PC-9 (cell line): ENCODE data around the gene CSF1R. TPM values are rescaled to one million over a fixed set of nuclear protein-coding genes. Genes with fewer than 3 reads are reported as not detected.

Experiments
- BruUV-seq: library from RNA; stranded (reverse); fragments of 400-500 nt; replicated peaks from 2 replicates; lab custom pipeline; 2021; lab: Mats Ljungman, UMichigan
- CTCF ChIA-PET: fragments of 300-600 bp; sonication (Branson Sonifier 250); formaldehyde crosslinking; loops from one replicate; lab custom pipeline; 2022; ENCODE audit warnings: antibody characterized with exemption; lab: Charles Lee
- POLR2A ChIA-PET: fragments of 300-600 bp; sonication (Branson Sonifier 250); formaldehyde crosslinking; loops from one replicate; lab custom pipeline; 2022; ENCODE audit warnings: antibody characterized with exemption; ENCODE audit not compliant: unreplicated experiment; lab: Charles Lee
- DNase-seq, 2 experiments: peaks; one replicate each; pipeline versions ENCODE4 v3.0.0 to v3.0.0-alpha.2; 2015 to 2022; ENCODE audit warnings: mixed read lengths in 1 of 2
- H2AFZ ChIP-seq: fragments of 200-600 bp; sonication (generic); 2 replicates; pipeline ENCODE4 v1.8.1; 2017; ENCODE audit warnings: antibody characterized with exemption
- H3F3A ChIP-seq: fragments of 200-600 bp; sonication (generic); 2 replicates; pipeline ENCODE4 v1.8.1; 2017; ENCODE audit warnings: antibody characterized with exemption, mild to moderate bottlenecking, low read depth; ENCODE audit not compliant: insufficient read depth
- H3K27ac ChIP-seq: fragments of 200-600 bp; sonication (generic); 2 replicates; pipeline ENCODE4 v1.6.1; 2016; ENCODE audit warnings: mixed run types
- H3K27me3 ChIP-seq: fragments of 200-600 bp; sonication (generic); 2 replicates; pipeline ENCODE4 v1.6.1; 2016; ENCODE audit warnings: low read depth, mixed run types; ENCODE audit not compliant: insufficient read depth
- H3K36me3 ChIP-seq: fragments of 200-600 bp; sonication (generic); 2 replicates; pipeline ENCODE4 v1.6.1; 2016; ENCODE audit warnings: low read depth, mixed run types
- H3K4me1 ChIP-seq: fragments of 200-600 bp; sonication (generic); replicated peaks from 2 replicates; pipeline ENCODE4 v1.6.1; 2016; ENCODE audit warnings: mixed run types; ENCODE audit not compliant: insufficient read depth
- H3K4me2 ChIP-seq: fragments of 200-600 bp; sonication (generic); 2 replicates; pipeline ENCODE4 v1.6.1; 2017; ENCODE audit warnings: mixed run types
- H3K4me3 ChIP-seq: fragments of 200-600 bp; sonication (generic); 2 replicates; pipeline ENCODE4 v1.6.1; 2016; ENCODE audit warnings: mixed run types
- H3K79me2 ChIP-seq: fragments of 200-600 bp; sonication (generic); 2 replicates; pipeline ENCODE4 v1.6.1; 2017; ENCODE audit warnings: low read depth, mixed run types
- H3K9me2 ChIP-seq: fragments of 200-600 bp; sonication (generic); 2 replicates; pipeline ENCODE4 v1.8.1; 2017; ENCODE audit warnings: mild to moderate bottlenecking; ENCODE audit not compliant: insufficient read depth
- H3K9me3 ChIP-seq: fragments of 200-600 bp; sonication (generic); 2 replicates; pipeline ENCODE4 v1.8.1; 2016; ENCODE audit warnings: low read depth; ENCODE audit not compliant: insufficient read depth
- H4K20me1 ChIP-seq: fragments of 200-600 bp; sonication (generic); 2 replicates; pipeline ENCODE4 v1.8.1; 2017; ENCODE audit not compliant: insufficient read depth
- CTCF ChIP-seq: fragments of 200-600 bp; sonication (generic); conservative IDR thresholded peaks from 2 replicates; pipeline ENCODE4 v1.6.1; 2017; ENCODE audit warnings: mixed run types, antibody characterized with exemption, mild to moderate bottlenecking, moderate library complexity
- EZH2 ChIP-seq: fragments of 200-600 bp; sonication (generic); IDR thresholded peaks from 2 replicates; pipeline ENCODE4 v1.8.0; 2017; ENCODE audit warnings: antibody characterized with exemption, low read depth
- intact Hi-C: fragments of 100-400 bp; cut with micrococcal nuclease; formaldehyde crosslinking; loops from one replicate; pipeline ENCODE4 v1.10.0; 2022; ENCODE audit not compliant: unreplicated experiment
- total RNA-seq: library from RNA; stranded (reverse); gene quantifications from 2 replicates; pipeline ENCODE4 v1.2.3, GENCODE V29; 2021

The CSF1R gene
- total RNA-seq, 1 experiment from 2014 or later: 0.72 TPM

- Histone ChIP-seq H3K36me3 (peaks cover 54% of the 10 kb centered on the region), H4K20me1 (peaks cover 4% of the 10 kb centered on the region; the same call in 1 of the 2 replicates), H3F3A (no peaks in the 10 kb centered on the region), H3K79me2 (no peaks in the 10 kb centered on the region), H3K27ac (no peak overlapping the region), H3K9me2 (no peaks in the 10 kb centered on the region), H2AFZ (no peak overlapping the region), H3K27me3 (no peaks in the 10 kb centered on the region), H3K4me1 (no peaks in the 10 kb centered on the region), H3K4me3 (no peak overlapping the region), H3K4me2 (no peak overlapping the region), H3K9me3 (no peaks in the 10 kb centered on the region)
- CTCF ChIA-PET: no interaction called here
- no peak for DNase-seq
- TF ChIP-seq CTCF (no peak), EZH2 (no peak)
- POLR2A ChIA-PET: no interaction called here
- no TSS peak for BruUV-seq
- intact Hi-C loops: no loop called here
These were observed 47.8 kb downstream of the CSF1R start for GRCh38 chr5:150038547-150038946.

- peaks cover 4% of the 10 kb centered on the region; the same call in 1 of the 2 replicates for H4K20me1 ChIP-seq
- no peak overlapping the region for H3K4me2 ChIP-seq
- H3K79me2 ChIP-seq: no peaks in the 10 kb centered on the region
- no peak for TF ChIP-seq CTCF
- BruUV-seq: no TSS peak
- no peaks in the 10 kb centered on the region for H3K27me3 ChIP-seq
- H3F3A ChIP-seq: no peaks in the 10 kb centered on the region
- H3K27ac ChIP-seq: no peak overlapping the region
- no peak overlapping the region for H3K4me3 ChIP-seq
- no peaks in the 10 kb centered on the region for H3K9me3 ChIP-seq
- ChIA-PET POLR2A (interaction anchor here (0.5 kb wide), 1 partner anchor 692 kb away, joined by 7 read pairs; no protein-coding TSS in a partner anchor), CTCF (interaction anchor here (0.6 kb wide), 1 partner anchor 179 kb away, joined by 3 read pairs; no protein-coding TSS in a partner anchor)
- DNase-seq: peak in 1 of 2 experiments; percentile 46
- H3K4me1 ChIP-seq: no peaks in the 10 kb centered on the region
- H2AFZ ChIP-seq: no peak overlapping the region
- intact Hi-C loops: no loop called here
- H3K9me2 ChIP-seq: no peaks in the 10 kb centered on the region
- peaks cover 65% of the 10 kb centered on the region for H3K36me3 ChIP-seq
These were observed 49.8 kb downstream of the CSF1R start for GRCh38 chr5:150036513-150036912.

GRCh38 chr5:150035139-150035895 is 51.0 kb downstream of the CSF1R start:
- no peaks in the 10 kb centered on the region for H3K79me2 ChIP-seq
- no peaks in the 10 kb centered on the region for H3K27me3 ChIP-seq
- H3K27ac ChIP-seq: no peak overlapping the region
- no TSS peak for BruUV-seq
- peaks cover 55% of the 10 kb centered on the region for H3K36me3 ChIP-seq
- H3K4me3 ChIP-seq: no peak overlapping the region
- no peak for TF ChIP-seq EZH2
- no peak for TF ChIP-seq CTCF
- no peak overlapping the region for H3K4me2 ChIP-seq
- H3F3A ChIP-seq: no peaks in the 10 kb centered on the region
- H3K9me2 ChIP-seq: no peaks in the 10 kb centered on the region
- no peak overlapping the region for H2AFZ ChIP-seq
- ChIA-PET POLR2A (no interaction called here), CTCF (no interaction called here)
- peaks cover 4% of the 10 kb centered on the region; the same call in 1 of the 2 replicates for H4K20me1 ChIP-seq
- DNase-seq: no peak
- no peaks in the 10 kb centered on the region for H3K4me1 ChIP-seq
- intact Hi-C loops: no loop called here
- H3K9me3 ChIP-seq: no peaks in the 10 kb centered on the region
